GM23248 (cell line): ENCODE results near the gene CUX1. TPM values are rescaled to one million over a fixed set of nuclear protein-coding genes. Genes with fewer than 3 reads are reported as not detected.

ENCODE experiments used
- DNase-seq: peaks from one replicate; pipeline ENCODE4 v3.0.0-alpha.2; 2015
- H2AFZ ChIP-seq: fragments of 200-600 bp; sonication (generic); 2 replicates; pipeline ENCODE4 v1.6.1; 2016; ENCODE audit warnings: antibody characterized with exemption
- H3F3A ChIP-seq: fragments of 200-600 bp; sonication (generic); 2 replicates; pipeline ENCODE4 v1.6.1; 2016; ENCODE audit warnings: mild to moderate bottlenecking, antibody characterized with exemption, mixed run types; ENCODE audit not compliant: insufficient read depth
- H3K27ac ChIP-seq: fragments of 200-600 bp; sonication (generic); 2 replicates; pipeline ENCODE4 v1.5.1; 2016; ENCODE audit warnings: mild to moderate bottlenecking
- H3K27me3 ChIP-seq: fragments of 200-600 bp; sonication (generic); replicated peaks from 2 replicates; pipeline ENCODE4 v1.6.1; 2016; ENCODE audit warnings: mild to moderate bottlenecking; ENCODE audit not compliant: insufficient read depth
- H3K36me3 ChIP-seq: fragments of 200-600 bp; sonication (generic); 2 replicates; pipeline ENCODE4 v1.6.1; 2016; ENCODE audit warnings: low read depth, mild to moderate bottlenecking
- H3K4me1 ChIP-seq: fragments of 200-600 bp; sonication (generic); 2 replicates; pipeline ENCODE4 v1.6.1; 2016; ENCODE audit warnings: mild to moderate bottlenecking; ENCODE audit not compliant: insufficient read depth
- H3K4me2 ChIP-seq: fragments of 200-600 bp; sonication (generic); one replicate; pipeline ENCODE4 v1.6.1; 2016; ENCODE audit warnings: mild to moderate bottlenecking; ENCODE audit not compliant: unreplicated experiment
- H3K4me3 ChIP-seq: fragments of 200-600 bp; sonication (generic); 2 replicates; pipeline ENCODE4 v1.5.1; 2016; ENCODE audit warnings: mild to moderate bottlenecking
- H3K79me2 ChIP-seq: fragments of 200-600 bp; sonication (generic); 2 replicates; pipeline ENCODE4 v1.6.1; 2016; ENCODE audit warnings: mild to moderate bottlenecking; ENCODE audit not compliant: insufficient read depth
- H3K9ac ChIP-seq: fragments of 200-600 bp; sonication (generic); 2 replicates; pipeline ENCODE4 v1.6.1; 2016; ENCODE audit warnings: mild to moderate bottlenecking
- H3K9me2 ChIP-seq: fragments of 200-600 bp; sonication (generic); 2 replicates; pipeline ENCODE4 v1.6.1; 2016; ENCODE audit warnings: mixed run types, mild to moderate bottlenecking, moderate library complexity; ENCODE audit not compliant: insufficient read depth
- H3K9me3 ChIP-seq: fragments of 200-600 bp; sonication (generic); one replicate; pipeline ENCODE4 v1.6.1; 2017; ENCODE audit warnings: low read depth
- H4K20me1 ChIP-seq: fragments of 200-600 bp; sonication (generic); 2 replicates; pipeline ENCODE4 v1.6.0; 2016; ENCODE audit not compliant: insufficient read depth
- EZH2 ChIP-seq: fragments of 200-600 bp; sonication (generic); IDR thresholded peaks from 2 replicates; pipeline ENCODE4 v1.6.1; 2018; ENCODE audit warnings: antibody characterized with exemption, mild to moderate bottlenecking; ENCODE audit not compliant: insufficient read depth, poor library complexity, severe bottlenecking
- EZH2phosphoT487 ChIP-seq: fragments of 200-600 bp; sonication (generic); IDR thresholded peaks from 2 replicates; pipeline ENCODE4 v1.6.1; 2018; ENCODE audit warnings: antibody characterized with exemption, moderate library complexity, mild to moderate bottlenecking, low read depth; ENCODE audit not compliant: insufficient read depth
- WGBS, 2 experiments: methylation state at CpG; one replicate each; pipeline ENCODE4 v1.1.6; 2015 to 2017; ENCODE audit warnings: low lambda C conversion rate in 2 of 2, low coverage in 1 of 2; ENCODE audit errors: missing lambda C conversion rate in 2 of 2; 5-methylcytosine and 5-hydroxymethylcytosine counted together
- in situ Hi-C: fragments of 300-500 bp; cut with MboI; formaldehyde crosslinking; loops from 2 replicates; pipeline ENCODE4 v1.15.0; 2020
- polyA plus RNA-seq: library from polyadenylated mRNA; unstranded; fragments of >200 nt; fragmentation: Nextera tagmentation; extraction: Ambion mirVana; gene quantifications from 2 replicates; pipeline ENCODE4 v1.2.1, GENCODE V29; 2016
- total RNA-seq: library from RNA; depleted of rRNA; stranded (reverse); fragments of >200 nt; shearing (Covaris generic); gene quantifications from 2 replicates; pipeline ENCODE4 v1.2.3, GENCODE V29; 2014

Gene CUX1
- total and polyA plus RNA-seq, 2 experiments from 2014 or later, result 30.2 to 34.9 TPM

DNA sequence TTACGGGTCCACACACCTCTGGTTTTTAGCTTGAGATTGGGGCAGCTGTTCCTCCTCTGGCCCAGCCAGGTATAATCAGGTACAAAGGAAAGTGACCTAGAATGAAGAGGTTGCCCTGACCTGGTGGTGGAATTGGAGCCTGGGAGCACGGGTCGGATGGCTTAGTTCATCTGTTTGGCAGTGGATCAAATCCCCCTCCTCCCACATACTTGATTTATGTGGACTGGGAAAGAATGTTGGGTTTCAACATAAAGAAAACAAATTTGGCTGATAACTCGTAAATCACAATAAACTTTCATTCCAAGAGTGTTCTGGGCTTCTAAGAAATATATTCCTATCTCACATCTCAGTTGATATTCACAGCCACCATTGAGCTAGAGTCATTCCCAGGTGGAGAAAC lies 186.8 kb downstream of the CUX1 start:
- no peak for TF ChIP-seq EZH2
- no peak for TF ChIP-seq EZH2phosphoT487
- no peak overlapping the region for H3K4me2 ChIP-seq
- no peaks in the 10 kb centered on the region for H3F3A ChIP-seq
- no peak overlapping the region for H3K4me3 ChIP-seq
- H3K79me2 ChIP-seq, result no peaks in the 10 kb centered on the region
- H3K4me1 ChIP-seq, result no peaks in the 10 kb centered on the region
- no peaks in the 10 kb centered on the region for H3K36me3 ChIP-seq
- H3K9me2 ChIP-seq, result no peaks in the 10 kb centered on the region
- H3K27ac ChIP-seq, result no peak overlapping the region
- no peak overlapping the region for H3K9ac ChIP-seq
- no peaks in the 10 kb centered on the region for H4K20me1 ChIP-seq
- in situ Hi-C loops, result no loop called here
- no peaks in the 10 kb centered on the region for H3K27me3 ChIP-seq
- no peak for DNase-seq
- no peak overlapping the region for H2AFZ ChIP-seq
- no peaks in the 10 kb centered on the region for H3K9me3 ChIP-seq
- 65 to 88% methylated on average over 4 of the region's 4 CpGs for WGBS, 2 experiments

DNA sequence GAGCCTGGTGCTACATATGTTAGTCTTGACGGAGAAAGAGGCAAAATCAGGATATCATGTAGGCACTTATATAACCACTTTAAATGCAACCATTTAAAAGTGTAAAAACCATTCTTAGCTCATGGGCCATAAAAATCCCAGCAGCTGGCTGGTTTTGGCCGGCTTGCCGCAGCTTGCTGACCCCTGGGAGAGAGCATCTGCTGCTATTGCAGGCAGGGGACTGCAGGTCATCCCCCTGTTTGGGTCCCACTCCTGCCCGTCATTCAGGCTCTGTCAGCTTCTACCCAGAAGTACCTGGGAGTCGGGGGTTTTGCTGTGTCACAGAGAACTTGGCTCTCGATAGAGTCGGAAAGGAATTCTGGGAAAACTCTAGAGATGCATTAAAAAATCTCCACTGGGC lies 187.4 kb downstream of the CUX1 start:
- TF ChIP-seq EZH2 (no peak), EZH2phosphoT487 (no peak)
- Histone ChIP-seq H3K27me3 (no peaks in the 10 kb centered on the region), H3K4me2 (no peak overlapping the region), H3F3A (no peaks in the 10 kb centered on the region), H3K79me2 (no peaks in the 10 kb centered on the region), H3K36me3 (no peaks in the 10 kb centered on the region), H3K9me3 (no peaks in the 10 kb centered on the region), H3K27ac (no peak overlapping the region), H2AFZ (no peak overlapping the region), H4K20me1 (no peaks in the 10 kb centered on the region), H3K4me1 (no peaks in the 10 kb centered on the region), H3K4me3 (no peak overlapping the region), H3K9me2 (no peaks in the 10 kb centered on the region), H3K9ac (no peak overlapping the region)
- WGBS, 2 experiments, result 96 to 97% methylated on average over 7 of the region's 7 CpGs
- in situ Hi-C loops, result no loop called here
- DNase-seq, result no peak

DNA sequence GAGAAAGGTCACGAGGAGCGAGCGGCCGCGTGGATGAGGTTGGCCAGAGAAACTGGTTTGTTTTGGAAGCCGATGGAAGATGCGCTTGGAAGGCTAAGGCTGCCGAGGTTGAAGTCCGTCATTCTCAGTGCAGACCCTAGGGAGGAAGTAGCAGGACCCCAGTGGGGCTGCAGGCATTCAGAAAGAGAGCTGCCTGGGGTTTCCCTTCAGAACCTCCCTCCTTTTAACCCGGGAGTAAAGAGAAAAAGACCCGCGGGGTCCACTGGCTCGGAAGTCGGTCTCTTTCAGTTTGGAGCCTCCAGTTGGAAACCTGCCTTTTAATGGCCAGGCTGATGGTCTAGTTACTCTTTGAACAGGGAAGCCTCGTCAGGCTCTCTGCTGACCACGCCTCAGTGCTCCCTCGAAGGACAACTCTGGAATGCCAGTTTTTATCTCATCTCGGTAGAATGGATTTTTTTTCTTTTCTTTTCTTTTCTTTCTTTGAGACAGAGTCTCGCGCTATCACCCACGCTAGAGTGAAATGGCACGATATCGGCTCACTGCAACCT lies 188.6 kb downstream of the CUX1 start:
- Histone ChIP-seq H3K27me3 (no peaks in the 10 kb centered on the region), H2AFZ (no peak overlapping the region), H3K4me3 (no peak overlapping the region), H3K4me1 (no peaks in the 10 kb centered on the region), H3K4me2 (no peak overlapping the region), H4K20me1 (no peaks in the 10 kb centered on the region), H3K27ac (no peak overlapping the region), H3K9me2 (no peaks in the 10 kb centered on the region), H3K36me3 (no peaks in the 10 kb centered on the region), H3K9me3 (no peaks in the 10 kb centered on the region), H3K79me2 (no peaks in the 10 kb centered on the region), H3F3A (no peaks in the 10 kb centered on the region), H3K9ac (no peak overlapping the region)
- DNase-seq, result no peak
- 97 to 98% methylated on average over 23 of the region's 23 CpGs for WGBS, 2 experiments
- TF ChIP-seq EZH2, result no peak
- TF ChIP-seq EZH2phosphoT487, result no peak
- in situ Hi-C loops, result no loop called here

DNA sequence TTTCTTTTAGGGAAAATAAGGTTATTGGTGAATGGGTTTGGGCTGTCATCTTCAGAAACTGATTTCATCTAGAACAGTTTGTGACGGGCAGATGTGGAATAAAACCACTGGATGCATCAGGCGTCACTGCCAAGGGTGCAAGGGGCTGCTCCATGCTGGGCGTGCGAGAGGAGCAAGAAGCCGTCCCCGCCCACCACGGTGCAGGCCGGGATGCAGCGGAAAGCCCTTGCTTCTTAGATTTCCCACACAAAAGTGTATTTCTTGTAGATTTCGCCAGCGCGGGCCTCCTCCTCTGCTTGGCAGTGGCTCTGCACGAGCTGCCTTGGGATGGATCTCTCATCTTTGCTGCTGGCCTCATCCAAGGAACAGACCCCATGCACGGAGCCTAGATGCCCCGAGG lies 189.3 kb downstream of the CUX1 start:
- H3K36me3 ChIP-seq, result no peaks in the 10 kb centered on the region
- in situ Hi-C loops, result no loop called here
- H3K4me3 ChIP-seq, result no peak overlapping the region
- no peak for DNase-seq
- no peak overlapping the region for H3K27ac ChIP-seq
- TF ChIP-seq EZH2phosphoT487 (no peak), EZH2 (no peak)
- H4K20me1 ChIP-seq, result no peaks in the 10 kb centered on the region
- no peaks in the 10 kb centered on the region for H3K9me2 ChIP-seq
- H3K79me2 ChIP-seq, result no peaks in the 10 kb centered on the region
- no peak overlapping the region for H3K9ac ChIP-seq
- H3K27me3 ChIP-seq, result no peaks in the 10 kb centered on the region
- no peak overlapping the region for H2AFZ ChIP-seq
- WGBS, 2 experiments, result 92 to 97% methylated on average over 13 to 15 of the region's 15 CpGs
- H3K9me3 ChIP-seq, result no peaks in the 10 kb centered on the region
- no peak overlapping the region for H3K4me2 ChIP-seq
- H3F3A ChIP-seq, result no peaks in the 10 kb centered on the region
- no peaks in the 10 kb centered on the region for H3K4me1 ChIP-seq
